T47D (cell line): ENCODE measurements around the gene TMPRSS5.
A peak's percentile ranks its signal among the peaks of the same experiment; 100 is the strongest.

Source experiments
- DNase-seq, 2 experiments: peaks; one replicate each; pipeline versions ENCODE4 v3.0.0 to v3.0.0-alpha.2; 2011 to 2012; ENCODE audit warnings: low read depth in 1 of 2, low spot score in 1 of 2
- JUND ChIP-seq: IDR thresholded peaks from 2 replicates; pipeline ENCODE4 v1.6.1; 2012; ENCODE audit warnings: low read depth
- in situ Hi-C: cut with HindIII; loops from 2 replicates; pipeline ENCODE4 v1.10.0; 2016; ENCODE audit warnings: low sequenced_read_pairs, low pct_unique_long_range_greater_than_20kb

Gene TMPRSS5

DNA sequence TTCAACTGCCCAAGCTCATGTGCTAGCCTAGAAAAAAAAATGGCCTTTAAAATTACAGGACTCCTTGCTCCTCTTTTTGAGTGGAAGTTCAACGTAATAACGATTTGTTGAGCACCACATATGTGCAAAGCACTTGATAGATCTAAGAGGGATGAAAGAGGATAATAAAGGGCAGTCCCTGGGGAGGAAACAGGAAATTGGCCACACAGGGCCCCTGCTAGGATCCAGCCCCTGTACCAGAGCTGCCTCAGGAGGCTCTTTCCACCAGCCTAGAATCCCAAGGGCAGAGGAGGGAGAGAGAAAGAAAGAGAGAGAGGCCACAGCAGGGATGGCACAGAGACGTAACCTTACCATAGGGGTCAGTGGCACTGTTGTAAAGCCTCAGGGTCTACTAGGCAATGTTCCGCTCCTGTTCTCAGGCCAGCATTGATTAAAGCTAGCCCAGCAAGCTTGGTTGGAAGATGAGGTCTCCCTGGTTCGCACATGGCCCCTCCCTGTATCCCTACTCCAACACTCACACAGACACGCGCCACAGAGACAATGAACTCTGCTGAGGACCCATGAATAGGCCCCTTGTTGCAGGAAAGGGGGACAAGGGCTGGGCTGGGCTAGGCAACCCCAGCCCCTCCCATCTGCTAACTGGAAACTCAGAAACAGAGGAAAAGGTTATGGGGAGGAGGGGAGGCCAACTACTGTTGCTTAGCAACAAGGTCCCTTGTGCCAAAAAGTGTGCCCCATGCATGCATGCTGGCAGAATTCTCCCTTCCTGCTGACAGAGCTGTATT, at the start of gene TMPRSS5:
Gene TMPRSS5, minus strand, starts transcription at position 438 of the 785 bp plus-strand sequence. Its CDS starts 84 bp downstream, at position 354.
- no peak for DNase-seq
- no peak for TF ChIP-seq JUND
- in situ Hi-C loops = no loop called here

DNA sequence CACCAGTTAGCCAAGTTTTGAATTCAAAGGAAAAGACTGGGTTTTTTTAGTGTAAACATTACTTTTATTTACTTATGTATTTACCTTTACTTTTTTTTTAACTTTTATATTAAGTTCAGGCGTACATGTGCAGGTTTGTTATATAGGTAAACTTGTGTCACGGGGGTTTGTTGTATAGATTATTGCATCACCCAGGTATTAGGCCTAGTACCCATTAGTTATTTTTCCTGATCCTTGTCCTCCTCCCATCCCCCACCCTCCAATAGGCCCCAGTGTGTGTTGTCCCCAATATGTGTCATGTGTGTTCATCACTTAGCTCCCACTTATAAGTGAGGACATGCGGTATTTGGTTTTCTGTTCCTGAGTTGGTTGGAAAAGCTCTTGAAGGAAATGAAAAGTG, 46.8 kb upstream of the TMPRSS5 start:
- in situ Hi-C loops = no loop called here
- TF ChIP-seq JUND = no peak
- no peak for DNase-seq

DNA sequence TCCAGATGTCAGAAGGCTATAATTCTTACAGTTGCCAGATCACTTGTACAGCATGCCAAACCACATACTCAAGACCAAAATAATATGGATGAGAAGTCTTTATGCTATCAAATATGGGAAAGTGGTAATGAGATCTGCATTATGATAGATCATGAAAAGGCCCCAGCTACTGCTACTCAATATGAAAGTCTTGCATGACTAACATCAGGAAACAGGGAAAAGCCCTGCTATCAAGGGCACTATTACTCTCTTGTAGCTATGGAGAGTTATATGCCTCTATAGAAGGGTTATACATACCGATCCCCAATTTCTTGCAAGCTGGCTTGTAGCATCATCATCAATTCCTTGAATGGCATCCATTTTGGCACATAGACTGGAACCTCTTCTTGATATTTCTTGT, 30.2 kb upstream of the TMPRSS5 start:
- TF ChIP-seq JUND = no peak
- DNase-seq = no peak
- in situ Hi-C loops = no loop called here

DNA sequence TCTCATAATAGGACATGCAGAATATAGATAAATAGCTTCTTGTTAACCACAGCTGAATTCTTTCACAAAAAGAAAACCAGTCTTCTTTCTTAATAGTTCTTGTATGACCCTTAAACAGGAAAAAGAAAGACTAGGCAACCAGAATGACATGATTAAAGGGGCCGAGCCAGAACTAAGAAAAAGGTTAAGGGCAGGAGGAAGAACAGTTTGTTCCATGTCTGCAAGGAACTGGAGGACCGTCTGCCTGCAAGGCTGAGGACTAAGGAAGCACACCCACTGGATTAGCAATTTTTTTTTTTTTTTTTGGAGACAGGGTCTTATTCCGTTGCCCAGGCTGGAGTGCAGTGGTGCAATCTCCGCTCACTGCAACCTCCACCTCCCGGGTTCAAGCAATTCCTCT, 26.0 kb upstream of the TMPRSS5 start:
- DNase-seq = no peak
- in situ Hi-C loops = no loop called here
- TF ChIP-seq JUND = no peak

DNA sequence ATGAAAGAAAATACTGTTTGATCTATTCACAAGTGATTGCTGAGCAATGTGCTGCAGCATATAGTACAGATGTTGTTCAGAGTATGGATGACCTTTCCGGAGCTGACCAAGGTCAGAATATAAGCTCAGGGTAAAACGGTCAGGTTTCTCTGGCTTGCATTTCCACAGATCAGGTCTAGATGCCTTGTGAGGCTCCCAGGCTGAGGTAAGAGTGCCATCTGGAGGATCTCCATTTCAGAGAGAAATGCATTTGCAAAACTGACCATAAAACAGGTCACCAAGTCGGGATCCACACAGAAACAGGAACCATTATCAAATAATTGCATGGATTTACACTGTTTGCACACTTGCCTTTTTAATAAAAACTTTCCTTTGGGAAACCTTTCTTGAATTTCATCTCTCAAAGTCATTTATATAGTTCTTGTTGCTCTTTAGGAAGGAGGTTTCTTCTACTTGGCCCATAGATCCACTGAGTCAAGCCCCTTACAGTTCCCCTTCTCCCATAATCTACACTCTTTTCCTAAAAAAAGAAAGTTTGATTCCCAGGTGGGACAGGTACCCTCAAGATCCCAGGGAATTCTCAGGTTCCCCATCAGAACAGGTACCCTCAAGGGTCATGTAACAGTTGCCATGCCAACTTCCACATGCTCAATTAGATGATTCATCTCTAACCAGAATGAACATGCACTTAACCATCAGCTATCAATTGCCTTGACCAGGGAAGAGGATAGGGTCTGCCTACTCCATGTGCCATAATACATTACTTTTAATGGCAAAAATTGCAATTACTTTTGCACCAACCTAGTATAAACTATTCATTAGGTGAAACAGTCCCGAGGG, 25.0 kb upstream of the TMPRSS5 start:
- in situ Hi-C loops = no loop called here
- DNase-seq = peak; percentile 58 to 80
- no peak for TF ChIP-seq JUND

DNA sequence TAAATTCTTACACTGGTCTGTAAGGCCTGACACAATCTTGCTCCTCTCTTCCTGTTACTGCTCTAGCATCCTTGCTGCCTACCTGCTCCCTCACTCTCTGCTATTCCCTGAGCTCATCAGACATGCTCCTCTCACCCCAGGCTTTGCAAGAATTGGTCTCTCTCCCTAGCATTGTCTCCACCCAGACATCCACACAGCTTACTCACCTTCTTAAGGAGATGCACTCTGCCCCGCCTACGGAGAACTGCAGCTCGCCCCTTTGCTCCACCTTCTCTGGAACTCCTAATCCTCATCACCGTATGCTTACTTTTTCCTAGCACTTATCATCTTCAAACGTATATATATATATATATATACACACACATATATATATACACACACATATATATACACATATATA, 23.3 kb upstream of the TMPRSS5 start:
- in situ Hi-C loops = no loop called here
- no peak for TF ChIP-seq JUND
- DNase-seq = no peak

DNA sequence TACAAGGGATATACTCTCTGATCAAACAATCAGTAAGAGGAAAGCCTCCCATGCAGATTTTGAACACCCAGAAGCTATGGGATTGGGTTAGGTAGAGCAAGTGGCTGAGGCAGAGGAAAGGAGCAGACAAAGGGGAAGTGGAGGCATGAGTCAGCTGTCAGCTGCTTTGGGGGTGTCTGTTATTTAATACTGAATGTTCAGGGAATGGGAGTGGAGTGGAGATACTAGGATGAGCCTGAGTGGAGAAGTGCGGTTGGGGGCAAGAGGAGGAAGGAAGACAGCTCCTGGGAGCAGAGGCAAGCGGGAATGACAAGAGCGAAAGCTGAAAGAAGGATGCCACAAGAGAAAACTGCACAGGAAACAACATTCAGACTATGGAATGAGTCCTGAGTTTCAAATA, 22.7 kb upstream of the TMPRSS5 start:
- in situ Hi-C loops = no loop called here
- DNase-seq = no peak
- no peak for TF ChIP-seq JUND

DNA sequence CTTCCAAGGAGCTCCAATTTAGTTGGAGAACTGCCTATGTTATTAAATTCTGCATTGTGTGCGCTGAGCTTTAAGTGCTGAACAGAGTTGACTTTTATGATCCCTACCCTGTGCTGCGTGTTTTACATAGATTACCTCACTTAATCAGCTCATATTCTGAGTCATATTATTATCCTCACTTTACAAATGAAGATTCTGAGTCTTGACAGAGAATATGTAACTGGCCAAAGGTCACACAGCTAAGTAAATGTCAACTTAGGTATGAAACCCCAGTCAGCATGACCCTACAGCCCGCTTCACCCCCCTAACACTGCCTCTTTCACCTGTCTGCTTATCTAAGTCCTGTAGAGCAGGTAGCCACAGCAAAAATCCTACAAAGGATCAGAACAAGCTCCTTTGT, 19.8 kb upstream of the TMPRSS5 start:
- no peak for DNase-seq
- no peak for TF ChIP-seq JUND
- in situ Hi-C loops = no loop called here

DNA sequence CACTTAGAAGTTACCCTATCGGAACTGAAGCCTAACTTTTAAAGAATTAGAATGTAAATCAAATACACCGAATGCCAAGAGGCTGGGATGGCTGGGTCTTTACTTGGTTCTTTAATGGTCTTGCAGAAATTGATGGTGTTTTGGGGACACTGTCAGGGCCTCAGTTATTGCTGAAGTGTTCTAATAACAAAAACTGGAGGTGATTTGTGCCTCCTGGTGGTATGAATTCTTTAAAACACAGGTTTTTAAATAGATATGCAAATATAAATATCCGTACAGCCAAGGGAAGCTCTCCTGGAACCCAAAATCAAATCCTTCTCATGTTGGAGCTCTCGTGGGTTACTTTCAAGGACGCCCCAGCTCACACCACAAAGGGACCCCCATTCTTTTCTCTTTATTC, 19.3 kb upstream of the TMPRSS5 start:
- no peak for TF ChIP-seq JUND
- DNase-seq = no peak
- in situ Hi-C loops = no loop called here

DNA sequence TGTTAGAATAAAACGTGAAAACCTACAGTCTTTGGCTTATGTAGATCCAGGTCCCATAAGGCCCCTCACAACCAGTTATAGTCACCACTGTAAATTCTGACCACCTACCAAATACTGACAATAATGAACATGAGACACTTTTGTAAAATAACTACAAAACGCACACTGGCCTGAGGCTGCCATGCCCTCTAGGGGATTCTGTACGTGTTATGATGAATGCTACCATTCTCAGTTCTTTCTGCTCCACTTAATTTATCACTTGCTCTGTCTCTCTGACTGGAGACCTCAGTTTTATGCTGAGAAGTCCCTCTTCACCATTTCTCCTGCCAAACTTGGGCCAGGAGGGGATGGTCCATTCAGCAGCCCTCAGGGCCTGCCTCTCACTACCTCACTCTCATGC, 18.7 kb upstream of the TMPRSS5 start:
- no peak for DNase-seq
- no peak for TF ChIP-seq JUND
- in situ Hi-C loops = no loop called here

DNA sequence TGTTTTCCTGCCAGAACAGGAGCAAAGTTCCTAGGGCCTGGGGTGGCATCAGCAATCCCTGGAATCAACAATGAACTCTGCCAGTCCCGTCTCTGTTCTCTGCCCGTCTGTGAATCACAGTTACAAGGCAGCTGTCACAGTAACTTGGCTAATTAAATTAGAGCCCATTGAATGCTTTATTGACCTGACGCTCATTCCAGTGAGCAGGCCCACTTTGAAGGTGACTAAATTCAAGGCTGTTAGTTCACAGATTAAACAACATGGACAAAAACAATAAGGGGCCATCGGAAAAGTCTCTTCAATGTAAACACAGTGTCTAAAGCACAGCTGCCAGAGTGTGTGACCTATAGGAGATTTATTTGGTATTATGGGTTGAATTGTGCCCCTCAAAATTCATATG, 17.7 kb upstream of the TMPRSS5 start:
- in situ Hi-C loops = no loop called here
- no peak for DNase-seq
- TF ChIP-seq JUND = no peak

DNA sequence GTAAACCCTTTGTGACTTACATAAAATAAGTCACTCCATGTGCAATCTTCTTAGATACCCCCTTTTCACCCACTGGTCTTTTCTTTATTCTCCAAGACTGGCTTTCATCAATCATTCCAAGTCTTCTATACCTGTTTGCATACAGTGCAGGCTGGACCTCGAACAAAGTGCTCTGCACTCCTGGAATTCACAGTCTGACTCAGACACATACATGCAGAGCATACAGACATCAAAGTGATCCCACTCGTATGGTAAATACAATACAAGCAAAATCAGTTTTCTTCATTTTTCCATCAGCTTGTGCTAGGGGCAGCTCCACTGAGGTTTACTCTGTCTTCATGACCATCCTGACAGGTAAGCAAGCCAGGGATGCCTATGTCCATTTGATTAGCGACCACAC, 16.8 kb upstream of the TMPRSS5 start:
- no peak for DNase-seq
- TF ChIP-seq JUND = no peak
- in situ Hi-C loops = no loop called here

DNA sequence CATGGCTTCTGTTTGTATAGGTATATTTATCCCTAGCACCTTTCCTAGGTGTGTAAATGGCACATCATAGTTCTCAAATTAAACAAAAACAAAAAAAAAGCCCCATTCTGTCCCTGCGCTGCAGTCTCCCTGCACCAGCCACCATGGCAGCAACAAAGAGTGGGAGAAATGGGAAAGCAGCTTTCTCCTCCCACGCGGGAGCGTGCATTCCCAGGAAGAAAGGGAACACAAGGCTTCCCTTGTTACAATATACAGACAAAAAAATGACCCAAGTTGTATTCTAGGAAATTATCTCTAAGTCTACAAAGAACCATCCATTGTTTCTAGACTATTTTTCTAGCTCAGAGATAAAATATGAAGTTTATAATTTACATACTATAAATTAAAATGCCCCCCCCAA, 16.1 kb upstream of the TMPRSS5 start:
- no peak for TF ChIP-seq JUND
- DNase-seq = no peak
- in situ Hi-C loops = no loop called here
